Stimulated activated effector memory CD8-positive, alpha-beta T cell treated with anti-CD3 and anti-CD28 coated beads, Interleukin-12 subunit alpha, Interleukin-12 subunit beta, amount 100 ng/mL, for 72 hours (primary cell): ENCODE data around the gene UPF3A.

Experiments
- ATAC-seq: fragments of 150-1000 bp; cut with Tn5 transposase; 2 replicates; pipeline ENCODE4 v1.10.0; 2021
- DNase-seq, 2 donors: peaks; one replicate each; pipeline ENCODE4 v3.0.0; 2021 to 2022; ENCODE audit warnings: low spot score in 2 of 2
- H3K27ac Mint-ChIP-seq: one replicate; pipeline ENCODE4 v1.8.0; 2022; ENCODE audit warnings: mild to moderate bottlenecking, mixed read lengths
- H3K36me3 Mint-ChIP-seq: one replicate; pipeline ENCODE4 v1.8.0; 2022; ENCODE audit warnings: mild to moderate bottlenecking, mixed read lengths
- H3K4me1 Mint-ChIP-seq: one replicate; pipeline ENCODE4 v1.8.0; 2022; ENCODE audit warnings: mixed read lengths
- H3K4me3 Mint-ChIP-seq: one replicate; pipeline ENCODE4 v1.8.0; 2022; ENCODE audit warnings: mild to moderate bottlenecking, mixed read lengths
- H3K9me3 Mint-ChIP-seq: one replicate; pipeline ENCODE4 v1.8.0; 2022; ENCODE audit warnings: mixed read lengths

The UPF3A gene

DNA sequence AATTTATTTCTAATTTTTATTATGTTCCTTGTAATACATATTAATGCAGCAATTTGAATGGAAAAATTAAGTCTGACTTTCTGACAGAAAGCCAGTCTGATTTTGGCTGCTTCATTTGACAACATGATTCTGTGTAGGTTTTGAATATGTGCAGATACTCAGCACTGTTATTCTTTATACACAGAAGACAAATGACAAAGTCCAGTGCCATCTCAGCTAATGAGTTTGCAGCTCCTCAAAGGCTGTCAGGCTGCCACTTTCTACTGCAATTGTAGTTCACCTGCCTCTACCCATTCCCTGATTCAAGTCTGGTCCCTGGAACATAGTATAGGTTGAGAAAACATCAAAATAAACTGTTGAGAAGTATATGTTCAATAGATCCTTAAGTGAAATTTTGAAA is 30.0 kb downstream of the UPF3A start:
- Mint-ChIP-seq H3K36me3 (peaks cover 32% of the 10 kb centered on the region), H3K27ac (no peak overlapping the region), H3K4me3 (no peak overlapping the region), H3K4me1 (peaks cover 23% of the 10 kb centered on the region), H3K9me3 (no peaks in the 10 kb centered on the region)
- no peak for DNase-seq
- ATAC-seq = no peak

DNA sequence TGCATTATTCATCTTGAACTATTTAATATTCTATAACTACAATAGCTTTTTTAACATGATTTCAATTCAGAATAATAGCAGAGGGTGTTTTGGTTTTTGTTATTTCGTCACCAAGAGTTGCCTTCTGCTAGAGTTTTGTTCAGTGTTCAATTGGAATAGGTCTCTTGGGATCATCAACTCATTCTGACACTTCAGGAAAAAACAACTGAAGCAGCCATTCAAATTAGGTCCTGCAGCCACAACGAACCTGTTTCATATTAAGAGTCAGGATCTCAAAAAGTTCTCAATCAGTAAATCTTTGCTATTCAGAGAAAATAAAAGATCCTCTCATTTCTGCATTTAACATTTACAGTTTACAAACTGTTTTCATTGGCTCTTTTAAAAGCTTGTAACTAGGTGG is 30.5 kb downstream of the UPF3A start:
- H3K9me3 Mint-ChIP-seq = no peaks in the 10 kb centered on the region
- H3K4me3 Mint-ChIP-seq = no peak overlapping the region
- peaks cover 23% of the 10 kb centered on the region for H3K4me1 Mint-ChIP-seq
- H3K36me3 Mint-ChIP-seq = peaks cover 32% of the 10 kb centered on the region
- ATAC-seq = no peak
- DNase-seq = no peak
- H3K27ac Mint-ChIP-seq = no peak overlapping the region

DNA sequence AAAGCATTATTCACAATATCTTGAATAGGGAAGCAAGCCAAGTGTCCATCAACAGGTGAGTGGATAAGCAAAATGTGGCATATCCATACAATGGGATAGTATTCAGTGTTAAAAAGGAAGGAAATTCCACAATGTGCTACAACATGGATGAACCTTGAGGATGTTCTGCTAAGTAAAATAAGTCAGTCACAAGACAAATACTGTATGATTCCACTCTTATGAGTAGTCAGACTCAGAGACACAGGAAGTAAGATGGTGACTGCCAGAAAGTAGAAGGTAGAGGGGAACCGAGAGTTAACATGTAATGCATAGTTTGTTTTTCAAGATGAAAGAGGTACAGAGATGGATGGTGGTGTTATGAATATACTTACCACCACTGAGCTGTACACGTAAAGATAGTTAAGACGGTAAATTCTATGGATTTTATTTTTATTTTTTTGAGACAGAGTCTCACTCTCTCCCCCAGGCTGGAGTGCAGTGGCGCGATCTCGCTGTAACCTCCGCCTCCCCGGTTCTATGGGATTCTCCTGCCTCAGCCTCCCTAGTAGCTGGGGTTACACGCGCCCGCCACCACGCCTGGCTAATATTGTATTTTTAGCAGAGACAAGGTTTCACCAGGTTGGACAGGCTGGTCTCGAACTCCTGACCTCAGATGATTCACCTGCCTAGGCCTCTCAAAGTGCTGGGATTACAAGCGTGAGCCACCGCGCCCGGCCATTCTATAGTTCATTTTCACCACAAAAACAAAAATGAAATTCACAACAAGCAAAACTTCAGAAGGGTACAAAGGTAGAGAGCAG is 31.9 kb downstream of the UPF3A start:
- peak overlapping the region; percentile 96 for H3K27ac Mint-ChIP-seq
- DNase-seq (peak in 1 of 2 donors; percentile 67), ATAC-seq (peak; percentile 64)
- H3K9me3 Mint-ChIP-seq = no peaks in the 10 kb centered on the region
- H3K4me1 Mint-ChIP-seq = peaks cover 23% of the 10 kb centered on the region
- H3K4me3 Mint-ChIP-seq = peak overlapping the region; percentile 82
- peaks cover 41% of the 10 kb centered on the region for H3K36me3 Mint-ChIP-seq

DNA sequence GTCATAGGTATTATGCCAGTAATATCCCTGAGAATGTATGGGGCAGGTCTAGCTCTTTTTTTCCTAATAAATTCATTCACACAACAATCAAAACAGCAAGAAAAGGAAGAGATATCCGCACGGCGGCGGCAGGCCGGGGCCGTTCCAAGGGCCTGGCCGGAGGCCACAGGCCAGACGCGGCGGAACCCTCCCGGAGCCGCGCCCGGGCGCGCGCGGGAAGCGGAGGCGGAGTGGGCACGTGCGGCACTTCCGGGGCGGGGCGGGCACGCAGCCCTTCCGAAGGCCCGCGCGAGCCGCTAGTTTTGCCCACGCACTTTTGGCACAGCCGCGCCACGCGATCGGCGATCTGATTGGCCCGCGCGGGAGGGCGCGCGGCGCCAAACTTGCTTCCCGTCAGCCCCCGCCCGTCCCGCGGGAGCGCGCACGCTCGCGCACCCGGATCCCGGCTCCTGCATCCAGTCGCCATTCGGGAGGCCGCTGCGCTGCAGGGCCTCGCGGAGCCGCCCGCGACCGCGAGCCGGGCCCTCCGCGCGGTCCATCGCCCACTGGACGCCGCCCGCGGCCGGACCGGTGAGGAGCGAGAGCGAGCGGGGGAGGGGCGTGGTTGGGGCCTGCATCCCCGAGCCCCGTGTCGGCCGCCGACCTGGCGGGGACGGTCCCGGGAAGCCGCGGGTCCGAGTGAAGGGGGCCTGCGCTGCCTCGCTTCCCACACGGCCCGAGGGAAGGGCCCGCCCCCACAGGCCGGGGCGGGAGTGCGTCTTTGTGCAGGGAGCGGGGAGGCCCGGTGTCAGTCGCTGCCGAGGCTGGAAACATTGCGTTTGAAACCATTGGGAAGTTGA is 32.9 kb downstream of the UPF3A start, which contains the start of gene CHAMP1:
TSS of gene CHAMP1 (plus strand) at position 430 of the 839 bp plus-strand sequence. CDS start 9,340 bp downstream, outside the sequence.
- peak within 1 kb of the TSS; percentile 96 for H3K27ac Mint-ChIP-seq
- peak; percentile 87 to 97 for DNase-seq
- peak; percentile 90 for ATAC-seq
- H3K9me3 Mint-ChIP-seq = no peaks in the 10 kb centered on the region
- H3K4me1 Mint-ChIP-seq = peaks cover 26% of the 10 kb centered on the region
- peaks cover 48% of the 10 kb centered on the region for H3K36me3 Mint-ChIP-seq
- peak within 1 kb of the TSS; percentile 82 for H3K4me3 Mint-ChIP-seq

DNA sequence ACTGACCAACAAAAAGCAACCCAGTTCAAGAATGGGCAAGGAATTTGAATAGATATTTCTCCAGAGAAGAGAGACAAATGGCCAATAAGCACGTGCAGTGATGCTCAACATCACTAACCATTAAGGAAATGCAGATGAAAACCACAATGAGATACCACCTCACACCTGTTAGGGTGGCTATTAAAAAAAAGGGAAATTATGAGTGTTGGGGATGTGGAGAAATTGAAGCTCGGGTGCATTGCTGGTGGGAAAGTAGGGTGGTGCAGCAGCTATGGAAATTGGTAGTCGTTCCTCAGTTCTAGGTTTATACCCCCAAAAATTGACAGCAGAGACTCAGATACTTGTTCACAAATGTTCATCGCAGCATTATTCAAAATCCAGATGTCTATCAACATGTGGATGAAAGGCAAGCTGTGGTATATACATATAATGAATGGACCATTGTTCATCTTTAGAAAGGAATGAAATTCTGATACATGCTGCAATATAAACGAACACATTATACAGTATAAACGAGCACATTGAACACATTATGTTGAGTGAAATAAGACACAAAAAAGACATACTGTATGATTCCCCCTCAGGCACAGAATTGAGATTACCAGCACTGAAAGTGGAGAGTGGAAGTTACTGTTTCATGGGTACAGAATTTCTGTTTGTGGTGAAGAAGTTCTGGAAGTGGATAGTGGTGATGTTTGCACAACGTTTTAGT is 33.8 kb downstream of the UPF3A start:
- Mint-ChIP-seq H3K9me3 (no peaks in the 10 kb centered on the region), H3K27ac (peak overlapping the region; percentile 96), H3K4me3 (peak overlapping the region; percentile 82), H3K4me1 (peaks cover 35% of the 10 kb centered on the region), H3K36me3 (peaks cover 57% of the 10 kb centered on the region)
- ATAC-seq = no peak
- no peak for DNase-seq

DNA sequence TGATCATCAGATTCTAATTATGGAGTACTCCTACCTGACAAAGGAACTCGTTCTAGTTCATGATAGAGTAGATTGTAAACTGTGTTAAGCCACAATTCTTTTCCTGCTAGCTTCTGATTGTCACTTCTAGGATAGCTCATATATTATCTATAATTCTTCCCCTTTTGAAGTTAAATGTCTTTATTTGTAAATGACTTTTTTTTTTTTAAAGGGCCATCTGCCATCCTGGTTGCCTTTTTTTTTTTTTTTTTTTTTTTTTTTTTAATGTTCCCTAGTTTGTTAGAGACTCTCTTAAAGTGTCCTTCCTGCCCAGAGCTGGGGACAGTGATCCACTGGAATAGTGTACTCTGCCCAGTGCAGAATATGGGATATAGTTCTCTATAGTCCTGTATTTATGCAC is 37.2 kb downstream of the UPF3A start:
- Mint-ChIP-seq H3K27ac (peak overlapping the region; percentile 60), H3K4me3 (no peak overlapping the region), H3K4me1 (peaks cover 31% of the 10 kb centered on the region), H3K36me3 (peaks cover 85% of the 10 kb centered on the region), H3K9me3 (no peaks in the 10 kb centered on the region)
- no peak for ATAC-seq
- DNase-seq = no peak

DNA sequence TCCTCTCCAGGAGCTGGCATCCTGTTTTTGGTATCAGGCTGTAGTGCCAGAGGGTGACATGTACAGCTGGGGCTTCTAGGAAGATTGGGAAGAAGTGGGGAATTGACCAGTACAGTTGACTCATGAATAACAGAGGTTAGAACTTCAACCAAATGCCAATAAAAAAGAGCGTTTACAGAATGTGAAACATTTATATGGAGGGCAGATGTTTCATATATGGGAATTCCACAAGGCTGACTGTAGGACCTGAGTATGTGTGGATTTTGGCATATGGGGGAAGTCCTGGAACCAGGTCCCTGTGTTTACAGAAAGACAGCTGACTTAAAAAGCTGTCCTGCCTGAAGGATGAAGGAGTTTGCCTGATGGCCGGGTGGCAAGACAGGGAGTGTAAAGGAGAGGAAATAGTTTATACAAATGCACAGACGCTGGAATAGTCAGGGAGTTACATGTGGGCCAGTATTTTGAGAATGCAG is 38.1 kb downstream of the UPF3A start:
- Mint-ChIP-seq H3K4me3 (no peak overlapping the region), H3K9me3 (no peaks in the 10 kb centered on the region), H3K36me3 (peaks cover 89% of the 10 kb centered on the region), H3K27ac (peak overlapping the region; percentile 60), H3K4me1 (peaks cover 34% of the 10 kb centered on the region)
- ATAC-seq = no peak
- DNase-seq = no peak

DNA sequence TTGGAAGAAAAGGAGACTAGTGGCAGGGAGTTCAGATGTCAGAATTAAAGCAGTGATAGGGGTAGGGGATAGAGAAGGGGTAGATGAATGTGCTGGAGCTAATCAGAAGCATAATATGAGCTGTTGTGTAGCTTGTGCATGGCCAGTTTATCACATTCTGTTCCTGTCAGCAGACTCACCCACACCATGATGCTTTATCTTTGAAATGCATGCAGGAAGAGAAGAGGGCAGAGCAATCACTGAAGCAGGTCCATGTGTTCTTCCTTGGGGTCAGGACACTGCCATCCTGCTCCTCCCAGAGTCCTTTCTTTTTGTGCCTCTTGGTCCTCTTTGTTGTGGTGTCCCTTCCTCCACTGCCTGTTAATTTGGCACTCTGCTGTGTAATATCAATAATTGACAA is 38.7 kb downstream of the UPF3A start:
- ATAC-seq (no peak), DNase-seq (no peak)
- Mint-ChIP-seq H3K4me1 (peaks cover 36% of the 10 kb centered on the region), H3K4me3 (no peak overlapping the region), H3K36me3 (peaks cover 90% of the 10 kb centered on the region), H3K27ac (peak overlapping the region; percentile 60), H3K9me3 (no peaks in the 10 kb centered on the region)

DNA sequence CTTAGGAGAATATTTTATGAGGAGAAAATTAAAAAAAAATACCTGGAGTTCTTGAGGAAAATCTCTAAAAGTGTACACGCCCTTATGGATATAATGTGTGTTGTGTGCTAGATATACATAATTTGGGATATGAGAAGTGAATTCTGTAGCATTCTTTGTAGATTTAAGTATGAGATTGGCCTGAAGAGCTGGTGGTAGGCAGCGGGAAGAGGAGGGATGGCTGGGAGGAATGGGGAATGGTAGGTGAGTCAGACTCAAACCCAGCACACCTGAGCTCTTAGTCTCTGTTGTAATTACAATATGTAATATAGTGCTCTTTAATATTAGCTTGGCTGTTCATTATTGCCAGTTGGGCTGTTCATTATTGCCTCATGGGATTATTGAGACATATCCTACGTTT is 39.9 kb downstream of the UPF3A start:
- DNase-seq = no peak
- H3K4me3 Mint-ChIP-seq = no peak overlapping the region
- H3K36me3 Mint-ChIP-seq = peaks cover 96% of the 10 kb centered on the region

DNA sequence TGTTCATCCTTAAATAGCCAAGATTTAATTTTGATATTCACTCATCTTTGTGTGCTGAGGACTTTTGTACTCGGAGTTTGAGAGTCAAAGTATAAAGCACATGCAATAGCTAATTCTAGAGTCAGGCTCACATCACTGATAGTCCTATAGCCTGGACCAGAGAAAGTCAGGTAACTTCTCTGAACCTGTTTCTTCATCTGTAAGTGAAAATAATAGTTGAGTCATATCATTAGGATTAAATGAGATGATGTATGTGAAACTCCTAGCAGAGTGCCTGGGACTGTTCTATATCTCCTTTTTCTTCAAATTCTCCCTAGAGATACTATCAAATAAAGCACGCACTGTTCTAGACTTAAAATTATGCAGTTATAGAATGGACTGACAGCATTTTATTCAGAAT is 41.9 kb downstream of the UPF3A start:
- ATAC-seq = peak; percentile 32
- Mint-ChIP-seq H3K4me3 (no peak overlapping the region), H3K4me1 (peaks cover 44% of the 10 kb centered on the region)

More for the DNA sequence above, 39.9 kb downstream of the UPF3A start:
- peaks cover 38% of the 10 kb centered on the region for H3K4me1 Mint-ChIP-seq
- H3K9me3 Mint-ChIP-seq = no peaks in the 10 kb centered on the region
- H3K27ac Mint-ChIP-seq = no peak overlapping the region
- ATAC-seq = no peak

DNA sequence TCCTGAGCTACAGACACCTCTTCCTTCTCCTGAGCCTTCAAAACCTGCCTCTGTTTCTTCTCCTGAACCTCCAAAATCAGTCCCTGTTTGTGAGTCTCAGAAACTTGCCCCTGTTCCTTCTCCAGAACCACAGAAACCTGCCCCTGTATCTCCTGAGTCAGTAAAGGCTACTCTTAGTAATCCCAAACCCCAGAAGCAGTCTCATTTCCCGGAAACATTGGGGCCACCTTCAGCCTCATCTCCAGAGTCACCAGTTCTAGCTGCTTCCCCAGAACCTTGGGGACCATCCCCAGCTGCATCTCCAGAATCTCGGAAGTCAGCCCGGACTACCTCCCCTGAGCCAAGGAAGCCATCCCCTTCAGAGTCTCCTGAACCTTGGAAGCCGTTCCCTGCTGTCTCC is 42.9 kb downstream of the UPF3A start:
- DNase-seq = no peak
- peaks cover 41% of the 10 kb centered on the region for H3K4me1 Mint-ChIP-seq
- peak overlapping the region; percentile 67 for H3K27ac Mint-ChIP-seq
- peak overlapping the region; percentile 2 for H3K4me3 Mint-ChIP-seq
- ATAC-seq = peak; percentile 71
- no peaks in the 10 kb centered on the region for H3K9me3 Mint-ChIP-seq
- H3K36me3 Mint-ChIP-seq = peaks cover 77% of the 10 kb centered on the region

More for the DNA sequence above, 41.9 kb downstream of the UPF3A start:
- peaks cover 78% of the 10 kb centered on the region for H3K36me3 Mint-ChIP-seq
- no peak overlapping the region for H3K27ac Mint-ChIP-seq
- H3K9me3 Mint-ChIP-seq = no peaks in the 10 kb centered on the region
- no peak for DNase-seq

DNA sequence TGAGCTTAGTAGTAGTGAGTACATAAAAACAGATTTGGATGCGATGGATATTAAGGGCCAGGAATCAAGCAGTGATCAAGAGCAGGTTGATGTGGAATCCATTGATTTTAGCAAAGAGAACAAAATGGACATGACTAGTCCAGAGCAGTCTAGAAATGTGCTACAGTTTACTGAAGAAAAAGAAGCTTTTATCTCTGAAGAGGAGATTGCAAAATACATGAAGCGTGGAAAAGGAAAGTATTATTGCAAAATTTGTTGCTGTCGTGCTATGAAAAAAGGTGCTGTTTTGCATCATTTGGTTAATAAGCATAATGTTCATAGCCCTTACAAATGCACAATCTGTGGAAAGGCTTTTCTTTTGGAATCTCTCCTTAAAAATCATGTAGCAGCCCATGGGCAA is 44.3 kb downstream of the UPF3A start:
- Mint-ChIP-seq H3K4me3 (no peak overlapping the region), H3K9me3 (no peaks in the 10 kb centered on the region), H3K36me3 (peaks cover 68% of the 10 kb centered on the region), H3K27ac (peak overlapping the region; percentile 67), H3K4me1 (peaks cover 28% of the 10 kb centered on the region)
- no peak for DNase-seq
- ATAC-seq = no peak

DNA sequence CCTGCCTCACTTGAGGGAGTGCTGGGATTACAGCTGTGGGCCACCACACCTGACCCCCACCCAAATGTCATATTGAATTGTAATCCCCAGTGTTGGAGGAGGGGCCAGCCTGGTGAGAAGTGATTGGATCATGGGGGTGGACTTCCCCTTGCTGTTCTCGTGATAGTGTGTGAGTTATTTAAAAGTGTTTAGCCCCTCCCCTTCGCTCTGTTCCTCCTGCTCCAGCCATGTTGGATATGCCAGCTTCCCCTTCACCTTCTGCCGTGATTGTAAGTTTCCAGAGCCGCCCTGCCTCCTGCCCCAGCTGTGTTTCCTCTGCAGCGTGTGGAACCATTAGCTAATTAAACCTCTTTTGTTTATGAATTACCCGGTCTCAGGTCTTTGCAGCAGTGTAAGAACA is 46.6 kb downstream of the UPF3A start:
- H3K36me3 Mint-ChIP-seq = peaks cover 45% of the 10 kb centered on the region
- no peak for DNase-seq
- no peak for ATAC-seq
- H3K27ac Mint-ChIP-seq = peak overlapping the region; percentile 70
- no peak overlapping the region for H3K4me3 Mint-ChIP-seq
- H3K9me3 Mint-ChIP-seq = no peaks in the 10 kb centered on the region
- H3K4me1 Mint-ChIP-seq = peaks cover 28% of the 10 kb centered on the region

DNA sequence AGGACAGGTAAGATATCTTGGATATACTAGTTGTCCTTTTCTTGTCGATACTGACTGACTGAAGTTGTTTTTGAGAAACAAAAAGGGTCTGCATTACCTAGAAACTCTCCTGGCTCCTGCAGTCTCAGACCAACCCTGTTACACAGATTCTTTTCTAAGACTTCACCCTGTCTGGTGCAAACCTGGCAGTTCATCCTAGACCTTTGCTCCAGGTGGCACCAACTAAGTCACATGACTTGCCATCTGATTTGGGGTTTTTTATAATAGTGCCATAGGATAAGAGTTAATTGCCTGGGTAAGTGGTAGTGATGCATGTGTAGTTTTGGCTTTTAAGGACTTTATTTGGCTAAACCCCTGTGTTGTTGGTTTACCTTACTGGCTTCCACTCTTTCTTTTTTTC is 47.2 kb downstream of the UPF3A start:
- Mint-ChIP-seq H3K4me1 (peaks cover 30% of the 10 kb centered on the region), H3K36me3 (peaks cover 39% of the 10 kb centered on the region), H3K9me3 (no peaks in the 10 kb centered on the region), H3K27ac (peak overlapping the region; percentile 70), H3K4me3 (no peak overlapping the region)
- DNase-seq (no peak), ATAC-seq (no peak)

DNA sequence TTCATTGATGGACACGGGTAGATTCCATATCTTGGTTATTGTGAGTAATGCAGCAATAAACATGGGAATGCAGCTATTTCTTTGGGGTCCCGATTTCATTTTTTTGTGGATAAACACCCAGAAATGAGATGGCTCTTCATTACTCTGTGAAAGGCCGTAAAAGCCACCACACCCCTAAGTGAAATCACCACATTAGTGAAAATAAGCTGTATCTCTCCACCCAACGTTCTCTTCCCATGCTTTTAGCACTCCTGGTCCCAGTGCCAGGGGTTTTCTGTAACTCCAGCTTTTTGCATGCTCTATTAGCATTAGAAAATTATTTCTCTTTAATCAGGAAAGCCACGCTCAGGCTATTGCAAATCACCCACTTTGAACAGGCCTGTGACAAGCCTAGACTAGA is 48.7 kb downstream of the UPF3A start:
- Mint-ChIP-seq H3K9me3 (no peaks in the 10 kb centered on the region), H3K4me1 (peaks cover 31% of the 10 kb centered on the region), H3K36me3 (peaks cover 24% of the 10 kb centered on the region), H3K4me3 (no peak overlapping the region), H3K27ac (no peak overlapping the region)
- no peak for DNase-seq
- ATAC-seq = no peak
